Karpas-422 (cell line): ENCODE measurements around the gene DYNLL1. TPM values are rescaled to one million over a fixed set of nuclear protein-coding genes. Genes with fewer than 3 reads are reported as not detected.

Source experiments
- DNase-seq: peaks from one replicate; pipeline ENCODE4 v3.0.0-alpha.2; 2015
- H2AFZ ChIP-seq: fragments of 200-600 bp; sonication (generic); 2 replicates; pipeline ENCODE4 v1.6.1; 2014; ENCODE audit warnings: antibody characterized with exemption, low read length, mixed read lengths
- H3K27ac ChIP-seq: fragments of 200-600 bp; sonication (generic); 2 replicates; pipeline ENCODE4 v1.5.1; 2014; ENCODE audit warnings: mild to moderate bottlenecking, low read length, moderate library complexity
- H3K27me3 ChIP-seq: fragments of 200-600 bp; sonication (generic); 2 replicates; pipeline ENCODE4 v1.6.1; 2014; ENCODE audit warnings: low read length, mixed read lengths
- H3K36me3 ChIP-seq: fragments of 200-600 bp; sonication (generic); 2 replicates; pipeline ENCODE4 v1.6.1; 2014; ENCODE audit warnings: low read length, mixed read lengths; ENCODE audit not compliant: insufficient read depth
- H3K4me1 ChIP-seq: fragments of 200-600 bp; sonication (generic); 2 replicates; pipeline ENCODE4 v1.6.1; 2014; ENCODE audit warnings: mild to moderate bottlenecking, low read length, mixed read lengths
- H3K4me2 ChIP-seq: fragments of 200-600 bp; sonication (generic); 2 replicates; pipeline ENCODE4 v1.6.1; 2014; ENCODE audit warnings: low read length, low read depth, mild to moderate bottlenecking; ENCODE audit not compliant: poor library complexity, severe bottlenecking
- H3K4me3 ChIP-seq: fragments of 200-600 bp; sonication (generic); 2 replicates; pipeline ENCODE4 v1.5.1; 2014; ENCODE audit warnings: mild to moderate bottlenecking, antibody characterized with exemption, low read length, mixed read lengths
- H3K79me2 ChIP-seq: fragments of 200-600 bp; sonication (generic); 2 replicates; pipeline ENCODE4 v1.6.1; 2014; ENCODE audit warnings: mild to moderate bottlenecking, low read length, mixed read lengths
- H3K9ac ChIP-seq: fragments of 200-600 bp; sonication (generic); 2 replicates; pipeline ENCODE4 v1.6.0; 2014; ENCODE audit warnings: low read length
- H3K9me2 ChIP-seq: fragments of 200-600 bp; sonication (generic), shearing (Covaris generic); replicated peaks from 2 replicates; pipeline ENCODE4 v1.6.0; 2014; ENCODE audit warnings: mild to moderate bottlenecking, low read length, moderate library complexity; ENCODE audit not compliant: insufficient read depth
- H3K9me3 ChIP-seq: fragments of 300-700, 200-600 bp; sonication (generic); 2 replicates; pipeline ENCODE4 v1.6.1; 2014; ENCODE audit warnings: low read length, mixed read lengths
- H4K20me1 ChIP-seq: fragments of 200-600 bp; sonication (generic); 2 replicates; pipeline ENCODE4 v1.6.1; 2014; ENCODE audit warnings: mild to moderate bottlenecking, antibody characterized with exemption, low read length, low read depth; ENCODE audit not compliant: insufficient read depth
- total RNA-seq: library from RNA; depleted of rRNA; stranded (reverse); fragments of >200 nt; shearing (Covaris generic); gene quantifications from 2 replicates; pipeline ENCODE4 v1.2.3, GENCODE V29; 2014; ENCODE audit warnings: low replicate concordance

DYNLL1 gene
- total RNA-seq, 1 experiment from 2014 or later: 308 TPM

- no peak within 1 kb of the TSS; the same call in 1 of the 2 replicates for H2AFZ ChIP-seq
- H3K79me2 ChIP-seq: peaks cover 49% of the 10 kb centered on the region
- peak within 1 kb of the TSS; percentile 94 for H3K4me2 ChIP-seq
- H3K27me3 ChIP-seq: no peaks in the 10 kb centered on the region
- H3K4me1 ChIP-seq: peaks cover 56% of the 10 kb centered on the region
- H3K9me2 ChIP-seq: no peaks in the 10 kb centered on the region
- no peaks in the 10 kb centered on the region for H3K9me3 ChIP-seq
- H3K36me3 ChIP-seq: peaks cover 20% of the 10 kb centered on the region; the same call in 1 of the 2 replicates
- peak; percentile 93 for DNase-seq
- peak within 1 kb of the TSS; percentile 89 for H3K4me3 ChIP-seq
- H4K20me1 ChIP-seq: peaks cover 14% of the 10 kb centered on the region; the same call in 1 of the 2 replicates
- peak within 1 kb of the TSS; percentile 90 for H3K27ac ChIP-seq
- peak within 1 kb of the TSS; percentile 84 for H3K9ac ChIP-seq
Observed at GRCh38 chr12:120534203-120534702, 38.3 kb downstream of the DYNLL1 start, which contains the start of gene RNF10. TSS of gene RNF10 (plus strand) at chr12:120534356. CDS start at chr12:120534812, 456 bp downstream.

GRCh38 chr12:120534703-120535655 is 39.1 kb downstream of the DYNLL1 start:
- Histone ChIP-seq H3K27me3 (no peaks in the 10 kb centered on the region), H3K36me3 (peaks cover 26% of the 10 kb centered on the region; the same call in 1 of the 2 replicates), H3K9me3 (no peaks in the 10 kb centered on the region), H2AFZ (no peak overlapping the region; the same call in 1 of the 2 replicates), H3K79me2 (peaks cover 56% of the 10 kb centered on the region), H3K4me2 (peak overlapping the region; percentile 94), H3K27ac (peak overlapping the region; percentile 90), H3K9ac (peak overlapping the region; percentile 84), H3K4me1 (peaks cover 49% of the 10 kb centered on the region), H3K9me2 (no peaks in the 10 kb centered on the region), H3K4me3 (peak overlapping the region; percentile 89), H4K20me1 (peaks cover 14% of the 10 kb centered on the region; the same call in 1 of the 2 replicates)
- peak; percentile 93 for DNase-seq

- DNase-seq: no peak
- Histone ChIP-seq H3K9ac (peak overlapping the region; percentile 84), H3K27ac (peak overlapping the region; percentile 90), H3K36me3 (peaks cover 28% of the 10 kb centered on the region; the same call in 1 of the 2 replicates), H3K4me1 (peaks cover 48% of the 10 kb centered on the region), H3K79me2 (peaks cover 69% of the 10 kb centered on the region), H2AFZ (no peak overlapping the region), H3K4me2 (peak overlapping the region; percentile 94), H4K20me1 (peaks cover 14% of the 10 kb centered on the region; the same call in 1 of the 2 replicates), H3K27me3 (no peaks in the 10 kb centered on the region), H3K4me3 (peak overlapping the region; percentile 89), H3K9me2 (no peaks in the 10 kb centered on the region), H3K9me3 (no peaks in the 10 kb centered on the region)
Observed at GRCh38 chr12:120536064-120536791, 40.3 kb downstream of the DYNLL1 start.

- Histone ChIP-seq H3K79me2 (peaks cover 85% of the 10 kb centered on the region), H3K4me2 (peak overlapping the region; percentile 94), H3K36me3 (peaks cover 31% of the 10 kb centered on the region; the same call in 1 of the 2 replicates), H3K9ac (peak overlapping the region; percentile 28), H3K27ac (peak overlapping the region; percentile 67), H3K4me1 (peaks cover 43% of the 10 kb centered on the region), H3K9me2 (no peaks in the 10 kb centered on the region), H3K4me3 (peak overlapping the region; percentile 89; the same call in 1 of the 2 replicates), H4K20me1 (peaks cover 14% of the 10 kb centered on the region), H3K9me3 (no peaks in the 10 kb centered on the region), H2AFZ (no peak overlapping the region), H3K27me3 (no peaks in the 10 kb centered on the region)
- DNase-seq: no peak
Observed at GRCh38 chr12:120537856-120538220, 41.9 kb downstream of the DYNLL1 start.

- DNase-seq: peak; percentile 55
- H3K4me3 ChIP-seq: peak overlapping the region; percentile 89
- peak overlapping the region; percentile 28 for H3K9ac ChIP-seq
- no peaks in the 10 kb centered on the region for H3K9me2 ChIP-seq
- peaks cover 36% of the 10 kb centered on the region; the same call in 1 of the 2 replicates for H3K36me3 ChIP-seq
- H3K27me3 ChIP-seq: no peaks in the 10 kb centered on the region
- peak overlapping the region; percentile 94 for H3K4me2 ChIP-seq
- peaks cover 42% of the 10 kb centered on the region for H3K4me1 ChIP-seq
- peaks cover 15% of the 10 kb centered on the region for H4K20me1 ChIP-seq
- peak overlapping the region; percentile 67 for H3K27ac ChIP-seq
- no peaks in the 10 kb centered on the region for H3K9me3 ChIP-seq
- no peak overlapping the region for H2AFZ ChIP-seq
- H3K79me2 ChIP-seq: peaks cover 92% of the 10 kb centered on the region
Observed at GRCh38 chr12:120538281-120539156, 42.6 kb downstream of the DYNLL1 start.

GRCh38 chr12:120539303-120539702 is 43.4 kb downstream of the DYNLL1 start:
- no peaks in the 10 kb centered on the region for H3K9me3 ChIP-seq
- no peak overlapping the region for H3K4me2 ChIP-seq
- no peak overlapping the region for H2AFZ ChIP-seq
- peaks cover 42% of the 10 kb centered on the region for H3K4me1 ChIP-seq
- H4K20me1 ChIP-seq: peaks cover 18% of the 10 kb centered on the region
- H3K36me3 ChIP-seq: peaks cover 36% of the 10 kb centered on the region; the same call in 1 of the 2 replicates
- DNase-seq: no peak
- H3K79me2 ChIP-seq: peaks cover 100% of the 10 kb centered on the region
- H3K27me3 ChIP-seq: no peaks in the 10 kb centered on the region
- no peak overlapping the region for H3K27ac ChIP-seq
- no peak overlapping the region for H3K9ac ChIP-seq
- H3K4me3 ChIP-seq: no peak overlapping the region
- H3K9me2 ChIP-seq: no peaks in the 10 kb centered on the region

- Histone ChIP-seq H3K4me2 (no peak overlapping the region), H3K27me3 (no peaks in the 10 kb centered on the region), H3K4me3 (no peak overlapping the region), H3K27ac (no peak overlapping the region), H3K36me3 (peaks cover 36% of the 10 kb centered on the region; the same call in 1 of the 2 replicates), H3K79me2 (peaks cover 96% of the 10 kb centered on the region), H3K4me1 (peaks cover 38% of the 10 kb centered on the region), H4K20me1 (peaks cover 18% of the 10 kb centered on the region), H3K9me2 (no peaks in the 10 kb centered on the region), H3K9me3 (no peaks in the 10 kb centered on the region), H2AFZ (no peak overlapping the region), H3K9ac (no peak overlapping the region)
- DNase-seq: no peak
Observed at GRCh38 chr12:120540445-120540844, 44.5 kb downstream of the DYNLL1 start.
